ENCODE data around the gene FOXN1. TPM values are rescaled to one million over a fixed set of nuclear protein-coding genes. Genes with fewer than 3 reads are reported as not detected.

The FOXN1 gene
- total and polyA plus RNA-seq, 8 donors = 0.02 to 0.19 (median 0.09) TPM; not detected in 5

- Histone ChIP-seq H3K4me3 (no peak overlapping the region), H3K36me3 (no peaks in the 10 kb centered on the region), H3K4me1 (no peaks in the 10 kb centered on the region), H3K27ac (no peak overlapping the region), H3K9me3 (no peaks in the 10 kb centered on the region), H3K27me3 (no peaks in the 10 kb centered on the region)
- TF ChIP-seq CTCF (IDR thresholded peaks at IDR 0.05) = no peak
- intact Hi-C loops (cut with DNase I) = no loop called here
- ATAC-seq (no peak), FAIRE-seq (no peak), DNase-seq (peak in 1 of 6 donors; percentile 12)
- WGBS, 2 donors = 64 to 68% methylated on average over 2 of the region's 2 CpGs
Measured at GRCh38 chr17:28545141-28545503, 39.0 kb downstream of the FOXN1 start.

- FAIRE-seq (no peak), ATAC-seq (no peak), DNase-seq (peak in 2 of 6 donors; percentile 21 to 34)
- H3K36me3 ChIP-seq = no peaks in the 10 kb centered on the region
- no peak overlapping the region for H3K27ac ChIP-seq
- H3K9me3 ChIP-seq = no peaks in the 10 kb centered on the region
- WGBS, 2 donors = 69 to 75% methylated on average over 6 of the region's 6 CpGs
- no peak overlapping the region for H3K4me3 ChIP-seq
- intact Hi-C loops (cut with DNase I) = no loop called here
- no peaks in the 10 kb centered on the region for H3K4me1 ChIP-seq
- no peak for TF ChIP-seq CTCF (IDR thresholded peaks at IDR 0.05)
- no peaks in the 10 kb centered on the region for H3K27me3 ChIP-seq
Measured at GRCh38 chr17:28545787-28546415, 39.8 kb downstream of the FOXN1 start.

GRCh38 chr17:28547096-28547622, 41.0 kb downstream of the FOXN1 start:
- no peak for FAIRE-seq
- ATAC-seq = no peak
- TF ChIP-seq CTCF (IDR thresholded peaks at IDR 0.05) = no peak
- Histone ChIP-seq H3K9me3 (no peaks in the 10 kb centered on the region), H3K27me3 (no peaks in the 10 kb centered on the region), H3K27ac (no peak overlapping the region), H3K4me1 (no peaks in the 10 kb centered on the region), H3K36me3 (no peaks in the 10 kb centered on the region), H3K4me3 (no peak overlapping the region)
- intact Hi-C loops (cut with DNase I) = no loop called here
- peak in 2 of 6 donors; percentile 36 to 43 for DNase-seq
- 84 to 87% methylated on average over 13 to 14 of the region's 14 CpGs for WGBS, 2 donors

GRCh38 chr17:28547623-28548416, 41.7 kb downstream of the FOXN1 start:
- intact Hi-C loops (cut with DNase I) = no loop called here
- DNase-seq (peak; percentile 59 to 93 (median 86)), ATAC-seq (peak; percentile 57 to 76 (median 71)), FAIRE-seq (no peak)
- Histone ChIP-seq H3K4me3 (no peak overlapping the region), H3K9me3 (no peaks in the 10 kb centered on the region), H3K27ac (no peak overlapping the region), H3K36me3 (no peaks in the 10 kb centered on the region), H3K4me1 (peaks cover 0 to 3% (median 2%) of the 10 kb centered on the region in 3 donors), H3K27me3 (no peaks in the 10 kb centered on the region)
- 69 to 72% methylated on average over 26 of the region's 26 CpGs for WGBS, 2 donors
- TF ChIP-seq CTCF (IDR thresholded peaks at IDR 0.05) = peak; percentile 92 to 94 (median 92)

Data from pancreas (tissue), 10 donors.